H1 (cell line): ENCODE measurements around the gene C19orf67. TPM values are rescaled to one million over a fixed set of nuclear protein-coding genes. Genes with fewer than 3 reads are reported as not detected.

Experiments used
- CTCF ChIA-PET: fragments of 300-600 bp; sonication (Branson Sonifier 250); formaldehyde crosslinking; loops from one replicate; lab custom pipeline; 2021; ENCODE audit not compliant: partially characterized antibody; lab: Charles Lee
- POLR2A ChIA-PET: fragments of 300-600 bp; sonication (Branson Sonifier 250); formaldehyde crosslinking; loops from one replicate; lab custom pipeline; 2021; ENCODE audit warnings: inconsistent platforms; ENCODE audit not compliant: partially characterized antibody; lab: Charles Lee
- DNase-seq, 2 experiments: peaks; one replicate each; pipeline versions ENCODE4 v3.0.0 to v3.0.0-alpha.2; 2010 to 2022; ENCODE audit warnings: low spot score in 2 of 2, low read depth in 1 of 2, mixed read lengths in 1 of 2
- FAIRE-seq: peaks from 2 replicates; lab custom pipeline; 2011; peaks lifted over from hg19 to GRCh38; lab: Jason Lieb, UNC
- H2AFZ ChIP-seq: 2 replicates; pipeline ENCODE4 v1.8.1; 2012; ENCODE audit warnings: low read length, inconsistent platforms
- H2AK5ac ChIP-seq: 2 replicates; pipeline ENCODE4 v1.6.1; 2013; ENCODE audit warnings: low read depth, low read length
- H2BK120ac ChIP-seq: replicated peaks from 2 replicates; pipeline ENCODE3; 2013; ENCODE audit warnings: low read depth, low read length, inconsistent platforms
- H2BK12ac ChIP-seq: 2 replicates; pipeline ENCODE4 v1.6.1; 2013; ENCODE audit warnings: low read depth, low read length
- H2BK15ac ChIP-seq: 2 replicates; pipeline ENCODE4 v1.6.1; 2013; ENCODE audit warnings: low read length
- H2BK20ac ChIP-seq: 2 replicates; pipeline ENCODE4 v1.6.1; 2013; ENCODE audit warnings: low read length
- H2BK5ac ChIP-seq: 2 replicates; pipeline ENCODE4 v1.6.1; 2013; ENCODE audit warnings: low read depth, low read length
- H3K14ac ChIP-seq: 2 replicates; pipeline ENCODE4 v1.6.1; 2013; ENCODE audit warnings: inconsistent platforms; ENCODE audit not compliant: insufficient read length
- H3K18ac ChIP-seq: 2 replicates; pipeline ENCODE4 v1.6.1; 2013; ENCODE audit warnings: low read length; ENCODE audit errors: extremely low read depth
- H3K23ac ChIP-seq: 2 replicates; pipeline ENCODE4 v1.6.1; 2013; ENCODE audit warnings: inconsistent platforms; ENCODE audit not compliant: insufficient read length
- H3K23me2 ChIP-seq: 2 replicates; pipeline ENCODE4 v1.6.1; 2013; ENCODE audit warnings: low read depth, low read length
- H3K27ac ChIP-seq: 2 replicates; pipeline ENCODE4 v1.6.1; 2011; ENCODE audit warnings: low read depth, low read length, inconsistent platforms
- H3K27me3 ChIP-seq, 4 experiments: replicated peaks in 1 of 4; 1 replicate in 1 of 4; 2 replicates in 3 of 4; pipeline versions ENCODE4 v1.6.1 to v1.8.1; 2011 to 2013; ENCODE audit warnings: low read length in 3 of 4, mild to moderate bottlenecking in 3 of 4, inconsistent platforms in 2 of 4, mixed read lengths in 2 of 4, moderate library complexity in 1 of 4; ENCODE audit not compliant: control insufficient read depth in 3 of 4, insufficient read depth in 3 of 4; ENCODE audit errors: extremely low read depth in 1 of 4
- H3K36me3 ChIP-seq, 4 experiments: 2 replicates each; pipeline versions ENCODE4 v1.6.1 to v1.8.1; 2011 to 2013; ENCODE audit warnings: mild to moderate bottlenecking in 4 of 4, low read length in 3 of 4, moderate library complexity in 2 of 4, control low read depth in 1 of 4, inconsistent platforms in 1 of 4; ENCODE audit not compliant: insufficient read depth in 4 of 4, control insufficient read depth in 2 of 4
- H3K4ac ChIP-seq: replicated peaks from 2 replicates; pipeline ENCODE3; 2013; ENCODE audit warnings: low read length, low read depth, mixed read lengths, inconsistent platforms; ENCODE audit not compliant: insufficient read length
- H3K4me1 ChIP-seq, 4 experiments: replicated peaks in 1 of 4; 1 replicate in 1 of 4; 2 replicates in 3 of 4; pipeline versions ENCODE4 v1.6.1 to v1.8.1; 2011 to 2013; ENCODE audit warnings: low read length in 3 of 4, inconsistent platforms in 2 of 4, mixed read lengths in 1 of 4; ENCODE audit not compliant: insufficient read depth in 4 of 4, control insufficient read depth in 3 of 4
- H3K4me2 ChIP-seq, 2 experiments: 2 replicates each; pipeline versions ENCODE4 v1.6.1 to v1.8.1; 2011 to 2013; ENCODE audit warnings: low read depth in 2 of 2, low read length in 2 of 2, control low read depth in 1 of 2, inconsistent platforms in 1 of 2, mild to moderate bottlenecking in 1 of 2; ENCODE audit not compliant: insufficient read depth in 1 of 2
- H3K4me3 ChIP-seq, 4 experiments: fragments of 200-600, 300-600 bp in 1 of 4; sonication (generic), shearing (Covaris generic), sonication (Bioruptor Twin) in 1 of 4; 2 replicates each; pipeline versions ENCODE4 v1.5.1 to v1.8.1; 2011 to 2016; ENCODE audit warnings: low read length in 4 of 4, low read depth in 3 of 4, control low read depth in 2 of 4, inconsistent platforms in 2 of 4, mild to moderate bottlenecking in 2 of 4, mixed read lengths in 1 of 4, moderate library complexity in 1 of 4; ENCODE audit not compliant: insufficient read depth in 2 of 4; ENCODE audit errors: extremely low read depth in 1 of 4
- H3K56ac ChIP-seq: replicated peaks from 2 replicates; pipeline ENCODE3; 2013; ENCODE audit warnings: low read depth, mild to moderate bottlenecking, mixed read lengths, low read length, inconsistent platforms; ENCODE audit not compliant: insufficient read length
- H3K79me1 ChIP-seq: 2 replicates; pipeline ENCODE4 v1.6.1; 2013; ENCODE audit warnings: low read depth, low read length, control low read depth
- H3K79me2 ChIP-seq, 2 experiments: 2 replicates each; pipeline versions ENCODE4 v1.6.1 to v1.8.1; 2012 to 2013; ENCODE audit warnings: low read length in 2 of 2, mild to moderate bottlenecking in 2 of 2, inconsistent platforms in 1 of 2; ENCODE audit not compliant: insufficient read depth in 2 of 2, control insufficient read depth in 1 of 2
- H3K9ac ChIP-seq, 4 experiments: replicated peaks in 1 of 4; 1 replicate in 1 of 4; 2 replicates in 3 of 4; pipeline versions ENCODE4 v1.6.1 to v1.8.1; 2011 to 2013; ENCODE audit warnings: low read depth in 3 of 4, low read length in 3 of 4, control low read depth in 2 of 4, mild to moderate bottlenecking in 2 of 4, moderate library complexity in 2 of 4, inconsistent platforms in 1 of 4; ENCODE audit errors: extremely low read depth in 1 of 4
- H3K9me3 ChIP-seq, 2 experiments: 2 replicates each; pipeline versions ENCODE4 v1.6.1 to v1.8.1; 2012 to 2013; ENCODE audit warnings: mild to moderate bottlenecking in 2 of 2, moderate library complexity in 2 of 2, control low read depth in 1 of 2, inconsistent platforms in 1 of 2, low read depth in 1 of 2, low read length in 1 of 2, mixed read lengths in 1 of 2; ENCODE audit not compliant: insufficient read depth in 2 of 2
- H4K20me1 ChIP-seq, 2 experiments: replicated peaks in 1 of 2; 2 replicates each; pipeline versions ENCODE3 to v1.8.1; 2011 to 2013; ENCODE audit warnings: inconsistent platforms in 2 of 2, low read length in 2 of 2, mild to moderate bottlenecking in 1 of 2; ENCODE audit not compliant: insufficient read depth in 2 of 2, control insufficient read depth in 1 of 2
- H4K5ac ChIP-seq: 2 replicates; pipeline ENCODE4 v1.6.1; 2013; ENCODE audit warnings: low read length, low read depth, mixed read lengths, inconsistent platforms; ENCODE audit not compliant: insufficient read length
- H4K8ac ChIP-seq: 2 replicates; pipeline ENCODE4 v1.8.0; 2013; ENCODE audit warnings: mild to moderate bottlenecking, moderate library complexity, low read length, inconsistent platforms; ENCODE audit not compliant: insufficient read depth; ENCODE audit errors: extremely low read depth
- H4K91ac ChIP-seq: replicated peaks from 2 replicates; pipeline ENCODE3; 2013; ENCODE audit warnings: low read length, mixed read lengths, inconsistent platforms; ENCODE audit not compliant: insufficient read length
- CHD1 ChIP-seq: IDR thresholded peaks from 2 replicates; pipeline ENCODE4 v1.6.1; 2012; ENCODE audit warnings: low read depth, low read length, improper control_type of control experiment
- CHD2 ChIP-seq: IDR thresholded peaks from 2 replicates; pipeline ENCODE4 v1.6.1; 2012; ENCODE audit warnings: low read length, improper control_type of control experiment
- EGR1 ChIP-seq: IDR thresholded peaks from 2 replicates; pipeline ENCODE4 v1.6.1; 2011; ENCODE audit warnings: low read depth, low read length, borderline replicate concordance
- EP300 ChIP-seq, 2 experiments: IDR thresholded peaks; 1 replicate in 1 of 2; 2 replicates in 1 of 2; pipeline ENCODE4 v1.6.1; 2011 to 2012; ENCODE audit warnings: low read depth in 2 of 2, low read length in 2 of 2, mild to moderate bottlenecking in 2 of 2, borderline replicate concordance in 1 of 2, inconsistent platforms in 1 of 2, moderate library complexity in 1 of 2
- HDAC2 ChIP-seq, 2 experiments: fragments of 300-600 bp in 1 of 2; sonication (generic) in 1 of 2; IDR thresholded peaks; 2 replicates each; pipeline ENCODE4 v1.6.1; 2011 to 2012; ENCODE audit warnings: low read depth in 2 of 2, low read length in 2 of 2, mild to moderate bottlenecking in 2 of 2, moderate library complexity in 2 of 2, borderline replicate concordance in 1 of 2, inconsistent platforms in 1 of 2
- KDM4A ChIP-seq: IDR thresholded peaks from one replicate; pipeline ENCODE4 v1.7.1; 2012; ENCODE audit warnings: low read depth, mild to moderate bottlenecking, moderate library complexity, low read length, inconsistent platforms; ENCODE audit not compliant: severe bottlenecking
- NANOG ChIP-seq: IDR thresholded peaks from 2 replicates; pipeline ENCODE4 v1.6.1; 2011; ENCODE audit warnings: low read length, low read depth, mild to moderate bottlenecking, inconsistent platforms; ENCODE audit not compliant: insufficient read depth, poor library complexity, severe bottlenecking
- POLR2AphosphoS5 ChIP-seq: IDR thresholded peaks from 2 replicates; pipeline ENCODE4 v1.6.1; 2011; ENCODE audit warnings: low read depth, low read length
- RAD21 ChIP-seq, 2 experiments: IDR thresholded peaks in 1 of 2; conservative IDR thresholded peaks in 1 of 2; 2 replicates each; pipeline ENCODE4 v1.6.1; 2011; ENCODE audit warnings: low read depth in 2 of 2, low read length in 2 of 2, improper control_type of control experiment in 1 of 2, inconsistent platforms in 1 of 2, mild to moderate bottlenecking in 1 of 2, moderate library complexity in 1 of 2
- RFX5 ChIP-seq: IDR thresholded peaks from 2 replicates; pipeline ENCODE4 v1.6.1; 2011; ENCODE audit warnings: low read depth, low read length, improper control_type of control experiment, borderline replicate concordance
- RXRA ChIP-seq: IDR thresholded peaks from 2 replicates; pipeline ENCODE4 v1.6.1; 2011; ENCODE audit warnings: low read depth, mild to moderate bottlenecking, low read length, moderate library complexity; ENCODE audit not compliant: insufficient read depth
- SP1 ChIP-seq: IDR thresholded peaks from 2 replicates; pipeline ENCODE4 v1.6.1; 2011; ENCODE audit warnings: low read depth, low read length
- WGBS, 2 experiments: shearing (Covaris generic) in 1 of 2; methylation state at CpG; one replicate each; pipeline versions ENCODE4 v1.1.6 to v1.1.7; 2013 to 2015; ENCODE audit warnings: low lambda C conversion rate in 2 of 2, mixed read lengths in 2 of 2, inconsistent platforms in 1 of 2, low coverage in 1 of 2, missing lambda C conversion rate in 1 of 2; ENCODE audit not compliant: insufficient replicate concordance in 2 of 2, insufficient coverage in 1 of 2, insufficient read length in 1 of 2; ENCODE audit errors: extremely low coverage in 1 of 2, missing lambda C conversion rate in 1 of 2; 5-methylcytosine and 5-hydroxymethylcytosine counted together
- polyA plus RNA-seq, 7 experiments: library from polyadenylated mRNA; depleted of rRNA in 3 of 7; stranded (reverse) in 5 of 7; unstranded in 2 of 7; fragments of >200 nt in 5 of 7; fragments of 200-250 nt in 2 of 7; gene quantifications; 1 replicate in 5 of 7; 2 replicates in 1 of 7; 4 replicates in 1 of 7; pipeline versions ENCODE4 v1.2.1 to v1.2.3, GENCODE V29; 2011 to 2013; ENCODE audit warnings: missing spikeins in 2 of 7, mixed read lengths in 2 of 7
- total RNA-seq: library from RNA; stranded (reverse); fragmentation: NEBNext Ultra II Directional; extraction: Animal tissue kit (Norgen Biotek cat#: 25700); gene quantifications from 2 replicates; pipeline ENCODE4 v1.2.1, GENCODE V29; 2021

Gene C19orf67
- total and polyA plus RNA-seq, 2 of the 8 experiments (the other 6 are each of a cell fraction or from before 2014, with no cell fraction given) = 0.12 TPM; not detected in 1

- H3K9ac ChIP-seq = no peak overlapping the region
- H2BK20ac ChIP-seq = no peak overlapping the region
- H3K9me3 ChIP-seq = no peaks in the 10 kb centered on the region
- no peaks in the 10 kb centered on the region; a peak in 1 of 4 replicates for H3K79me2 ChIP-seq
- no peak for DNase-seq
- H4K20me1 ChIP-seq = peaks cover 4 to 12% of the 10 kb centered on the region in 2 experiments
- no peaks in the 10 kb centered on the region for H3K4me1 ChIP-seq
- no peak for FAIRE-seq
- H3K18ac ChIP-seq = no peak overlapping the region
- ChIA-PET CTCF (no interaction called here), POLR2A (interaction anchor here (11.0 kb wide), 1 partner anchor 7 kb away, joined by 109 read pairs; the partner anchor contains the start of gene ASF1B)
- 91% methylated on average over 8 of the region's 8 CpGs; no CpG with 5 or more reads in 1 of the 2 experiments for WGBS, 2 experiments
- no peak overlapping the region for H2BK120ac ChIP-seq
- no peaks in the 10 kb centered on the region for H3K23me2 ChIP-seq
- no peak overlapping the region for H2BK12ac ChIP-seq
- no peak overlapping the region for H3K23ac ChIP-seq
- no peak overlapping the region for H2AK5ac ChIP-seq
- H3K27me3 ChIP-seq = no peaks in the 10 kb centered on the region
- H3K27ac ChIP-seq = no peak overlapping the region
- no peak overlapping the region for H2BK15ac ChIP-seq
- H3K4me3 ChIP-seq = no peak overlapping the region
- H3K56ac ChIP-seq = no peak overlapping the region
- H3K36me3 ChIP-seq = peaks cover 2 to 22% (median 13%) of the 10 kb centered on the region in 4 experiments; a peak in 6 of 8 replicates
- no peak overlapping the region for H3K14ac ChIP-seq
- no peak overlapping the region for H4K91ac ChIP-seq
- H4K5ac ChIP-seq = no peak overlapping the region
- no peak overlapping the region for H3K4me2 ChIP-seq
- no peak overlapping the region for H3K4ac ChIP-seq
- no peak for TF ChIP-seq RFX5
- no peak for TF ChIP-seq KDM4A
- TF ChIP-seq RXRA = no peak
- TF ChIP-seq SP1 = no peak
- TF ChIP-seq EP300 (IDR thresholded peaks at IDR 0.05; ENCODE audit: borderline replicate concordance in 1 of 2, low read depth in 2 of 2, low read length in 2 of 2) = no peak
- TF ChIP-seq HDAC2 (IDR thresholded peaks at IDR 0.05; ENCODE audit: borderline replicate concordance in 1 of 2, low read depth in 2 of 2, low read length in 2 of 2) = no peak
- TF ChIP-seq EGR1 = no peak
- TF ChIP-seq CHD1 = no peak
- TF ChIP-seq RAD21 (IDR thresholded peaks at IDR 0.05 in 1 of 2, conservative IDR thresholded peaks at IDR 0.05 in 1 of 2; ENCODE audit: low read depth in 2 of 2, low read length in 2 of 2) = no peak
- no peak for TF ChIP-seq NANOG
- no peak for TF ChIP-seq POLR2AphosphoS5
- no peak for TF ChIP-seq CHD2
- H2AFZ ChIP-seq = no peak overlapping the region
- no peak overlapping the region for H2BK5ac ChIP-seq
- H3K79me1 ChIP-seq = no peaks in the 10 kb centered on the region
- H4K8ac ChIP-seq = no peak overlapping the region
Observed at GRCh38 chr19:14127176-14127575, 41.6 kb upstream of the C19orf67 start.
